CMK (cell line): Measurements from ENCODE around the gene PTPRD.

Source experiments
- DNase-seq: peaks from one replicate; pipeline ENCODE4 v3.0.0-alpha.2; 2010; ENCODE audit warnings: low read depth

The PTPRD gene

GRCh38 chr9:10268531-10269485 lies 344.0 kb downstream of the PTPRD start:
- no peak for DNase-seq

GRCh38 chr9:10265153-10265631 lies 347.6 kb downstream of the PTPRD start:
- no peak for DNase-seq

- DNase-seq: no peak
Observed at GRCh38 chr9:10260501-10260900, 352.3 kb downstream of the PTPRD start.

- DNase-seq: no peak
Observed at GRCh38 chr9:10259668-10260067, 353.1 kb downstream of the PTPRD start.

- DNase-seq: no peak
Observed at GRCh38 chr9:10255758-10256157, 357.0 kb downstream of the PTPRD start.

- no peak for DNase-seq
Observed at GRCh38 chr9:10254338-10254737, 358.5 kb downstream of the PTPRD start.

GRCh38 chr9:10253341-10253740 lies 359.5 kb downstream of the PTPRD start:
- DNase-seq: no peak

- no peak for DNase-seq
Observed at GRCh38 chr9:10252174-10252573, 360.6 kb downstream of the PTPRD start.

GRCh38 chr9:10251490-10251889 lies 361.3 kb downstream of the PTPRD start:
- DNase-seq: no peak

GRCh38 chr9:10250219-10250618 lies 362.6 kb downstream of the PTPRD start:
- DNase-seq: no peak

GRCh38 chr9:10248890-10249289 lies 363.9 kb downstream of the PTPRD start:
- no peak for DNase-seq

- DNase-seq: no peak
Observed at GRCh38 chr9:10242255-10242654, 370.5 kb downstream of the PTPRD start.

- DNase-seq: no peak
Observed at GRCh38 chr9:10238087-10238486, 374.7 kb downstream of the PTPRD start.

GRCh38 chr9:10237584-10237983 lies 375.2 kb downstream of the PTPRD start:
- no peak for DNase-seq

- no peak for DNase-seq
Observed at GRCh38 chr9:10236161-10236560, 376.6 kb downstream of the PTPRD start.

- DNase-seq: no peak
Observed at GRCh38 chr9:10235376-10235775, 377.4 kb downstream of the PTPRD start.

- DNase-seq: no peak
Observed at GRCh38 chr9:10232352-10232930, 380.4 kb downstream of the PTPRD start.

- DNase-seq: no peak
Observed at GRCh38 chr9:10230512-10230911, 382.3 kb downstream of the PTPRD start.

- no peak for DNase-seq
Observed at GRCh38 chr9:10228082-10228481, 384.7 kb downstream of the PTPRD start.

- DNase-seq: no peak
Observed at GRCh38 chr9:10226996-10227395, 385.8 kb downstream of the PTPRD start.

- DNase-seq: no peak
Observed at GRCh38 chr9:10212702-10213101, 400.1 kb downstream of the PTPRD start.

GRCh38 chr9:10208691-10209069 lies 404.1 kb downstream of the PTPRD start:
- no peak for DNase-seq

- DNase-seq: no peak
Observed at GRCh38 chr9:10204276-10204675, 408.5 kb downstream of the PTPRD start.
